NCI-H510A treated with DMSO at 0.1 percent for 48 hours (cell line): ENCODE measurements around the gene ZNF14.
"Not testable (repeated sequence)": the region's sequence is repeated elsewhere in the genome, so short reads cannot be mapped to it uniquely, and the experiment has no call there.

ENCODE experiments used
- DNase-seq: peaks from one replicate; lab custom pipeline; 2025; lab: John Stamatoyannopoulos, UW

Gene ZNF14

GRCh38 chr19:19687090-19687489 is 45.8 kb downstream of the ZNF14 start:
- no peak for DNase-seq

- DNase-seq = no peak
Observed at GRCh38 chr19:19686580-19686979, 46.3 kb downstream of the ZNF14 start.

DNA sequence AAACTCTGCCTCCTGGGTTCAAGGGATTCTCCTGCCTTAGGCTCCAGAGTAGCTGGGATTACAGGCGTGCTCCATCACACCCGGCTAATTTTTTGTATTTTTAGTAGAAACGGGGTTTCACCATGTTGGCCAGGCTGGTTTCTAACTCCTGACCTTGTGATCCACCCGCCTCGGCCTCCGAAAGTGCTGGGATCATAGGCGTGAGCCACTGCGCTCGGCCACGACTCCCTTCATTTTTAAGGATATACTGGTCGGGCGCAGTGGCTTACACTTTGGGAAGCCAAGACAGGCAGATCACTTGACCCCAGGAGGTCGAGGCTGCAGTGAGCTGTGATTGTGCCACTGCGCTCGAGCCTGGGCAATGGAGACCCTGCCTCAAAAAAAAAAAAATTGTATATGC is 46.8 kb downstream of the ZNF14 start:
- DNase-seq = not testable (repeated sequence)

- no peak for DNase-seq
Observed at GRCh38 chr19:19679176-19680073, 53.5 kb downstream of the ZNF14 start.

GRCh38 chr19:19677579-19677978 is 55.3 kb downstream of the ZNF14 start:
- DNase-seq = no peak

DNA sequence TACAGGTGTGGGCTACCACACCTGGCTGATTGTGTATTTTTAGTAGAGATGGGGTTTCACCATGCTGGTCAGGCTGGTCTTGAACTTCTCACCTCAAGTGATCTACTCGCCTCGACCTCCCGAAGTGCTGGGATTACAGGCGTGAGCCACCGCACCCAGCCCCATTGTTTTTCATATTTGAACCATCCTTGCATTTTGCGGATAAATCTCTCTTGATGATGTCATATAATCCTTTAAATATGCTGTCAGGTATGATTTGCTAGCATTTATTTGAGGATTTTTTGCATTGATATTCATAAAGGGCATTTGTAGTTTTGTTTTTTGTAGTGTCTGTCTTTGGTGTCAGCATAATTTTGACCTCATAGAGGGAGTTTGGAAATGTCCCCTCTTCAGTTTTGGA is 58.6 kb downstream of the ZNF14 start:
- DNase-seq = no peak

GRCh38 chr19:19672816-19673215 is 60.1 kb downstream of the ZNF14 start:
- no peak for DNase-seq

DNA sequence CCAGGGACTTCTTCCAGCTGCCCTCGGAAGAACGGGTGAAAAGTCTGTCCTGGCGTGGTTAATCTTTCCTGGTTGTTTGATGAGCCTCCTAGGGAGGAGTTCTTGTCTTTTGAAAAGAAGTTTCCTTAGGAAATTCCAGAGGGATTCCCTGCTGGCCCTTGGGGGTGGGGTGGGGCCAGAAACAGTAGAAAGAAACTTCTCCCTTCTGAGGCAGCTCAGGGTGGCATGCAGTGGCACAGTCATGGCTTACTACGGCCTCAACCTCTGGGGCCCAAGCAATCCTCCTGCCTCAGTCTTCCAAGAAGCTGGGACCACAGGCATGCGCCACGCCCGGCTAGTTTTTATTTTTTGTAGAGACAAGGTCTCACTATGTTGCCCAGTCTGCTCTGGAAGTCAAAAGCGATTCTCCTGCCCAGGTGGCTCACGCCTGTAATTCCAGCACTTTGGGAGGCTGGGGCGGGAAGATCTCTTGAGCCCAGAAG is 62.8 kb downstream of the ZNF14 start:
- DNase-seq = no peak

DNA sequence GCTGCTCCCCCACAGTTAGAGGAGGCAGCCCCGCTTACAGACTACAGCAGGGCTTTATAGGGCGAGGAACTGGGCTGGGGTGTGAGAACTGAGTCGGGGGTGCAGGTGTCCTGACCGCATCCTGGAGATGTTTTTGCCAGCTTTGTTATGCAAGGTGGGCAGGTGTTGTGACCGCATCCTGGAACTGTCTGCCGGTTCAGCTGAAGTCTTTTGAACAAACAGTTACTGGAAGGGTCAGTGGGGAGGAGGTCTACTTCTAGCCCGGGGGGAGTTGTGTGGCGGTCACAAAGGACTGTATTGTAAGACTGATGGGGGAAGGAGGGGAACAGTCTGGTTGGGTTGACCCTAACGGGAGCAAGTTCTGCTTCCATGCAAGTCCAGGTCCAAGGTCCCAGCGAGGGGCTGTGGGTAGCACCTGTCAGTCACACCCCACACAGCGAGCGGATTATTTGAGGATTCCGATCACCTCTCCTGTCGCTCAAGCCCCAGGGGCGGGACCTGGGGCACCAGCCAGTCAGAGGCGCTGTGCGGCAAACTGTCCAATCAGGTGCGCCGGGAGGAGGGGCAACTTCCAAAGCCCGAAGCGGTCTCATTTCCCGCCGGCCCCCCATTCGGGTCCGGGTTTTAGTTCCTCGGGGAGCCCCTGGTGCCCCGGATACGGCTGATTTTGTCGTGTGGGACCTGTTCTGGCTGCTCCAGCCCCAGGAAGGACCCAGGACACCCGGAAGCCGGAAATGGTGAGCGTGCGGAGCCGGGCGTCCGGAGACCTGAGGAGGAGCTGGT is 64.5 kb downstream of the ZNF14 start, which contains the start of gene ZNF101:
Gene ZNF101, plus strand, starts transcription at position 610 of the 783 bp plus-strand sequence. Its CDS starts 125 bp downstream, at position 735.
- peak; percentile 80 for DNase-seq

- DNase-seq = not testable (repeated sequence)
Observed at GRCh38 chr19:19665420-19665948, 67.4 kb downstream of the ZNF14 start.

GRCh38 chr19:19663256-19664120 is 69.4 kb downstream of the ZNF14 start, which contains the start of gene ATP13A1:
TSS of gene ATP13A1 (minus strand) at chr19:19663676. CDS start at chr19:19663666, 10 bp downstream.
- peak; percentile 94 for DNase-seq

GRCh38 chr19:19662871-19663255 is 70.0 kb downstream of the ZNF14 start:
- DNase-seq = no peak

DNA sequence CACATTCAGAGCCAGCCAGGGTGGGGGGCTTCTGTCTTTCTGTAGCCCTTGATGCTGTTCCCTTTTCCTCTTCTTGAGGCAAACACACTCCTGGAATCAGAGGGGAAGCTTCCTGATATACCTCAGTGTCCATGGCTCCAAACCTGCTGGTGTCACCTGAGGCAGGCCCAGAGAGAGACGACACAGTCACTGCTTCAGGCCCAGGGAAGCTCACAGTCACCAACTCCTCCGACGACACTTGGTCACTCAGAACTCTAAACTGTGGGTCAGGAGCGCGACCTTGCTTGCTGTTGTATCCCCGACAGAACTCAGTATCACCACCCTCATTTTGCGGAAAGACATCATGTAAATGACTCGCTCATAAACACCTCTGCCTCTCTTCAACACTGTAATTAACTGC is 70.6 kb downstream of the ZNF14 start:
- no peak for DNase-seq

DNA sequence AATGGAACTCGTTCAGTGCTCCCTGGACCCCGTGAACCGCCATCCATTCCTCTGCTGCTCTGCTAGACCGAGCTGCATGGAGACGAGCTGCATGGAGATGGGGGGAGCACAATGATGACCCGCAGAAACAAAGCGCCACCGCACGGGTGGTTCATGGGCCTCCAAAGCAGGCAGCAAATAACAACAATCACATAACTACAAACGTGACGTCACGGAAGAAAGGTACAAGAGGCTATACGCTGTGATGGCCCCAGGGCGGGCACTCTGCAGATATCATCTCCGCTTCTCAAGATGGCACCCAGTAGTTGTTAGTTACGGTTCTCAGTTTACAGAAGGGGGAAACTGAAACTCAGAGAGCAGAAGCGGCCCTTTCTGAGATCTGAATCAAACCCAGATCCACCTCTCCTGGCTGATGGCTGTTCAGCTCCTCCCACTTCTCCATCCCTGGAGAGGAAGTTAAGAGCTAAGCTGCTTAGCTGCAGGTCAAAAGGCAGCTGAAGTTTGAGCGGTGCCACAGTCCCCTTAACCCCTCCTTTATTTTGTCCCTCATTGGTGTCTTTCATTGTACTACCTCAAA is 71.1 kb downstream of the ZNF14 start:
- no peak for DNase-seq

DNA sequence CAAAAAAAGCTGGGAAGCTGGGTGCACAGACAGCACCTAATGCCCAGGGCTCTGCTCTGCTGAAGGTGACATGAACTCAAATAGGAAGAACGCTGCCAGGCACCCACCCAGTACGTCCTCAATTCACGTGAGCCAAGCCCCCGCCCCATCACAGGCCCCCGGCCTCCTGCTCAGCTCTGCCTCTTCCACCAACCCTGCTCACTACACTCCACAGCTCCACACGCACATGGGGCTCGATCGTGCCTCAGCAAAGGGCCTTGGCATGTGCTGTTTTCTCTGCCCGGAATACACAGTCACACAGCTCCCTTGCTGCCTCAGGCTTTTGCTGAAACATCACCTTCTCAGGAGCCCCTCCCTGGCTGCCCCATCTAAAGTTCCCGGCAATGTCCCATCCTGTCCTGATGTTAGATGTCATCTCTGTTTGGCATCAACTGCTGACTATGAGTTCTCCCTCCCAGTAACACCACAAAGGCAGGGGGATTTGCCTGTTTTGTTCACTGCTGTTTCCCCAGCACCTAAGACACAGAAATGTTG is 71.7 kb downstream of the ZNF14 start:
- no peak for DNase-seq
